Measurements from ENCODE around the gene BPIFA3. TPM values are rescaled to one million over a fixed set of nuclear protein-coding genes. Genes with fewer than 3 reads are reported as not detected.

BPIFA3 gene
- total RNA-seq, 4 donors from 2014 or later: not detected

DNA sequence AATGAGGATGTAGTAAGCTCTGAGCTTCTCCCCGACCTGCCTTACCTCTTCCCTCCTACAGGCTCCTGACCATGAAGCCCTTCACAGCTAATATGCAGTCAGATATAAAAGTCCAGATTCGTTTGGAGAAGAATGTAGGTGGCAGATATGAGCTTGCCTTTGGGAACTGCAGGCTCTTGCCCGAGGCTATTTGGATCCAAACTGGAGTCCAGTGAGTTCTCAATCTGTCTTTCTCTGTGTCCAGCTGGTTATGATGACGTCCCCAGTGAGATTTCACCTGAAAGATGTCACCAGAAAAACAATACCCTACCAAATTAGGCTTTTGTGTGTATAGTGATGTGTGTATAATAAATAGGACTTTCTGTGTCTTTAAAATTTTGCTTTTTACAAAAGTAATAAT lies 14.7 kb upstream of the BPIFA3 start:
- intact Hi-C loops (cut with DNase I; ENCODE audit: low total_unique reads): no loop called here
- WGBS, 2 donors: 61 to 62% methylated on average over 4 of the region's 4 CpGs
- no peak overlapping the region for H3K4me3 ChIP-seq (ENCODE audit: low read depth, poor library complexity, severe bottlenecking)
- TF ChIP-seq, protein P1, sequence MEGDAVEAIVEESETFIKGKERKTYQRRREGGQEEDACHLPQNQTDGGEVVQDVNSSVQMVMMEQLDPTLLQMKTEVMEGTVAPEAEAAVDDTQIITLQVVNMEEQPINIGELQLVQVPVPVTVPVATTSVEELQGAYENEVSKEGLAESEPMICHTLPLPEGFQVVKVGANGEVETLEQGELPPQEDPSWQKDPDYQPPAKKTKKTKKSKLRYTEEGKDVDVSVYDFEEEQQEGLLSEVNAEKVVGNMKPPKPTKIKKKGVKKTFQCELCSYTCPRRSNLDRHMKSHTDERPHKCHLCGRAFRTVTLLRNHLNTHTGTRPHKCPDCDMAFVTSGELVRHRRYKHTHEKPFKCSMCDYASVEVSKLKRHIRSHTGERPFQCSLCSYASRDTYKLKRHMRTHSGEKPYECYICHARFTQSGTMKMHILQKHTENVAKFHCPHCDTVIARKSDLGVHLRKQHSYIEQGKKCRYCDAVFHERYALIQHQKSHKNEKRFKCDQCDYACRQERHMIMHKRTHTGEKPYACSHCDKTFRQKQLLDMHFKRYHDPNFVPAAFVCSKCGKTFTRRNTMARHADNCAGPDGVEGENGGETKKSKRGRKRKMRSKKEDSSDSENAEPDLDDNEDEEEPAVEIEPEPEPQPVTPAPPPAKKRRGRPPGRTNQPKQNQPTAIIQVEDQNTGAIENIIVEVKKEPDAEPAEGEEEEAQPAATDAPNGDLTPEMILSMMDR (IDR thresholded peaks at IDR 0.05): no peak
- no peak for DNase-seq (ENCODE audit: low spot score in 2 of 2)

DNA sequence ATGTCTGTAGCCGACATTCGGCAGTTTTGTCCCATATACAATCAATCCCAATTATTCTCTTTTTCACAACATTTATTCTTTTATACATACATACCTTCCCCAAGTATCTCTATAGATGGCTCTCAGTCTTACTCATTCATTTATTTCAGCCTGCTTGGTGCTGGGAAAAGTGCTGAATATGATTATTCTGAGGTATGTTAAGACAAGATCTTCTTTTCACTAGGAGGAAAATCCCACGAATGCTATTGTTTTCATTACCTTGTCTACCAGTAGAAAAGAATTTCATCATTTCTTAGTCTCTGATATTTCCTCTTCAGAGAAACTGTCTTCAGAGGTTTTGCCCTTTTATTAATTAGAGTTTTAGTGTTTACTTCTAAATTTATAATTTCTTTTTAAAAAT lies 13.7 kb upstream of the BPIFA3 start:
- intact Hi-C loops (cut with DNase I; ENCODE audit: low total_unique reads): no loop called here
- TF ChIP-seq POLR2A (IDR thresholded peaks at IDR 0.05): no peak
- TF ChIP-seq, protein P1 (IDR thresholded peaks at IDR 0.05): no peak
- 83 to 91% methylated on average over 3 of the region's 3 CpGs for WGBS, 2 donors
- H3K4me3 ChIP-seq (ENCODE audit: low read depth, poor library complexity, severe bottlenecking): no peak overlapping the region
- no peak for DNase-seq (ENCODE audit: low spot score in 2 of 2)

DNA sequence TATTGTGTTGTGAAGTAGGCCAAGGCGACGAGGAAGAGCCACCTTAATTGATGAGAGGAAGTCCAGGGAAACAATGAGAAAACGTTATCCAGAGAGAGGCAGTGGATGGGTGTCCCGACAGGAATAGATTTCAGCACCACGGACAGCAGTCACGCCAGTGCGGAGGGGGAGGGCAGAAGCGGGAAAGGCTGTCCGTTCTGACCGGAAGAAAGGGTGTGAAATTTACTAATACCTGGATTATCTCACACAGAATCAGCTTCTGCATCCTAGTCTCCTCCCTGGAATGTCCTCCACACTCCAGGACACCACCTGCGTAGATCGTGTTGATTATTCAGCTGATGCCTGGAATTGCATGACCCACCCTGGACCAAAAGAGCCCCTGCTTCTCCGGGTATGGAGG lies 7.4 kb upstream of the BPIFA3 start:
- 4 to 7% methylated on average over 13 of the region's 13 CpGs for WGBS, 2 donors
- H3K4me3 ChIP-seq (ENCODE audit: low read depth, poor library complexity, severe bottlenecking): no peak overlapping the region
- intact Hi-C loops (cut with DNase I; ENCODE audit: low total_unique reads): no loop called here
- no peak for TF ChIP-seq POLR2A (IDR thresholded peaks at IDR 0.05)
- TF ChIP-seq, protein P1 (IDR thresholded peaks at IDR 0.05): no peak
- no peak for DNase-seq (ENCODE audit: low spot score in 2 of 2)

DNA sequence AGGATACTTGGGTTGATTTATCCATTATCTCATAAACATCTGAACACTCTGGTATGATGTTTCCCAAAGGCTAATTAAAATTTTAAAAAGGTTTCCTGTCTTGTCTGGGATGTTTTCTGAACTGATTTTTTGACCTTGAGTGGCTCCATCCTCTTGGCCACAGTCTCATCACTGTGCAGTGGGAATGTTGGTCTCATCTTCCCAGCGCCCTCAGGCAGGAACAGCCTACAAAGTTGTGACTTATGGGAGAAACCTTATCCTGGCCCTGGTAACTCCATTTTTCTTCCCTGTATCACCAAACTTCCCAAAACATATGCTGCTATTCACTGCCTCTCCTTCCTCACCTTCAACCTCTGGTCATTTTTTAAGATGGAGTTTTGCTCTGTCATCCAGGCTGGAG lies 6.8 kb upstream of the BPIFA3 start:
- WGBS, 2 donors: 18 to 48% methylated on average over 1 of the region's 1 CpG
- DNase-seq (ENCODE audit: low spot score in 2 of 2): no peak
- TF ChIP-seq POLR2A (IDR thresholded peaks at IDR 0.05): no peak
- TF ChIP-seq, protein P1 (IDR thresholded peaks at IDR 0.05): no peak
- H3K4me3 ChIP-seq (ENCODE audit: low read depth, poor library complexity, severe bottlenecking): no peak overlapping the region
- intact Hi-C loops (cut with DNase I; ENCODE audit: low total_unique reads): no loop called here

DNA sequence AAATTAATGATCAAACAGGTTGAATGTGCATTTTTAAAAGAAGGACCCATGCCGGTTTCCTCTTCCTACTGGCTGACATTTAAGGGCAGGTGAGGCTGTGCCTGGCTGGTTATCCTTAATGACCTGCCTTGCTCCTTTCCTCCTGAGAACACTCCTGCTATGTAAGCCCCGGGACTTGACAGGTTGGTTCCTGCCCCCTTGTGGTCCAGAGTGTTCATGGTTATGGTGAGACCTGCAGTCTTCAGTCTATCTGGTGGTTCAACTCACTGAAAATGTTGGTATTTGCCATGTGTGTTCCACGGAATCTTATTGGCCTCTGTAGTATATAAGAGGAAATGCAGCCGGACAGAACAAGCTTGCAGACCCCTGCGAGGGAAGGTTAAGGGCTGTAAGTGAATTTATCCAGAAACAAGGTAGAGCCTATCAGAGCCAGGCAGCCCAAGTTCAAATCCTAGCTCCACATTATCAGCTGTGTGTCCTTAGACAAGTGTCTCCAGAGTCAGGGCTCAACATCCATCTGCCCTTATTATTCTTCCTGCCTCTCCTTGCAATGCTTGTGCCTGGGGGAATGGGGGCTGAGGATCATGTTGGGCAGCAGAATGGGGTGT lies 5.2 kb upstream of the BPIFA3 start:
- no peak for DNase-seq (ENCODE audit: low spot score in 2 of 2)
- intact Hi-C loops (cut with DNase I; ENCODE audit: low total_unique reads): no loop called here
- H3K4me3 ChIP-seq (ENCODE audit: low read depth, poor library complexity, severe bottlenecking): no peak overlapping the region
- 17 to 26% methylated on average over 5 of the region's 5 CpGs for WGBS, 2 donors
- no peak for TF ChIP-seq POLR2A (IDR thresholded peaks at IDR 0.05)
- TF ChIP-seq, protein P1 (IDR thresholded peaks at IDR 0.05): no peak

DNA sequence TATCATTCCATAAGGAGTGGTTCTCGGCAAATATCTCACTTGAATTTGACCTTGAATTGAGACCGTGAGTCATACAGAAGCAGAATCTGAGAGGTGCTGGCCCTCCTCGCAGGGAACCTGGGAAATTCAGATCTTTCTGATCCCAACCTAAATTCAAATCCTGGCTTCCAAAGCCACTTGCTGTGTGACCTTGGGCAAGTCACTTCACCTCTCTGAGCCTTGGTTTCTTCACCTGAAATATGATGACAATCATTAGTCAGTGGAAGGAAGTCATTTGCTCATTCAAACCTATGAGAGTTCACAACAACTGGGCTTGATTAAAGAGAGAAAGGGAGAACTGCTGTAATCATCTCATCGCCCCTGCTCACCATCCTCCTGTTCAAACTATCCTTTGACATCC lies 7.2 kb downstream of the BPIFA3 start:
- intact Hi-C loops (cut with DNase I; ENCODE audit: low total_unique reads): no loop called here

More for the DNA sequence above, 7.2 kb downstream of the BPIFA3 start:
- DNase-seq (ENCODE audit: low spot score in 2 of 2): no peak
- no peak overlapping the region for H3K4me3 ChIP-seq (ENCODE audit: low read depth, poor library complexity, severe bottlenecking)
- WGBS, 2 donors: 88 to 97% methylated on average over 4 of the region's 4 CpGs
- no peak for TF ChIP-seq POLR2A (IDR thresholded peaks at IDR 0.05)
- TF ChIP-seq, protein P1 (IDR thresholded peaks at IDR 0.05): no peak

Data from lower leg skin (tissue), 4 donors.